Kidney (tissue), 14 donors: Measurements from ENCODE around the gene BSPRY. TPM values are rescaled to one million over a fixed set of nuclear protein-coding genes. Genes with fewer than 3 reads are reported as not detected.

Experiments used
- DNase-seq, 5 donors: peaks; one replicate each; pipeline ENCODE4 v3.0.0-alpha.2; 2013 to 2020
- FAIRE-seq: peaks from 2 replicates; lab custom pipeline; 2012; peaks lifted over from hg19 to GRCh38; lab: Jason Lieb, UNC
- H3K27ac ChIP-seq, 2 donors: one replicate each; pipeline ENCODE4 v1.7.0; 2013; ENCODE audit warnings: low read depth in 2 of 2, low read length in 2 of 2, inconsistent platforms in 1 of 2
- H3K27me3 ChIP-seq: one replicate; pipeline ENCODE4 v1.7.1; 2013; ENCODE audit warnings: low read length, inconsistent platforms; ENCODE audit not compliant: control insufficient read depth, insufficient read depth
- H3K36me3 ChIP-seq, 3 donors: one replicate each; pipeline versions ENCODE4 v1.7.0 to v1.7.1; 2013; ENCODE audit warnings: low read length in 3 of 3, control low read depth in 1 of 3, inconsistent platforms in 1 of 3; ENCODE audit not compliant: insufficient read depth in 3 of 3, control insufficient read depth in 2 of 3
- H3K4me1 ChIP-seq, 3 donors: one replicate each; pipeline versions ENCODE4 v1.7.0 to v1.7.1; 2013; ENCODE audit warnings: low read length in 3 of 3, inconsistent platforms in 1 of 3, low read depth in 1 of 3; ENCODE audit not compliant: control insufficient read depth in 2 of 3, insufficient read depth in 2 of 3
- H3K4me3 ChIP-seq, 3 donors: one replicate each; pipeline versions ENCODE4 v1.7.0 to v1.8.1; 2013; ENCODE audit warnings: low read length in 3 of 3, control low read depth in 1 of 3, inconsistent platforms in 1 of 3
- H3K9ac ChIP-seq, 3 donors: one replicate each; pipeline versions ENCODE4 v1.7.0 to v1.7.1; 2013; ENCODE audit warnings: low read length in 3 of 3, control low read depth in 1 of 3, inconsistent platforms in 1 of 3
- H3K9me3 ChIP-seq, 3 donors: one replicate each; pipeline versions ENCODE4 v1.7.0 to v1.7.1; 2013; ENCODE audit warnings: low read length in 3 of 3, control low read depth in 1 of 3, inconsistent platforms in 1 of 3; ENCODE audit not compliant: control insufficient read depth in 2 of 3, insufficient read depth in 1 of 3
- CTCF ChIP-seq: IDR thresholded peaks from 3 replicates; pipeline ENCODE4 v1.5.1; 2012; ENCODE audit warnings: mild to moderate bottlenecking, moderate library complexity, borderline replicate concordance; ENCODE audit not compliant: insufficient read depth; ENCODE audit errors: extremely low read depth
- intact Hi-C: fragments of 100-400 bp; cut with DNase I; formaldehyde crosslinking; loops from one replicate; pipeline ENCODE4 v1.11.1; 2022
- polyA plus RNA-seq: library from polyadenylated mRNA; stranded (reverse); fragments of 350-450 nt; fragmentation: Illumina TruSeq; extraction: RNeasy Lipid Tissue Mini Kit (QIAGEN cat#74804); gene quantifications from one replicate; pipeline ENCODE4 v1.2.3, GENCODE V29; 2014; ENCODE audit warnings: low read depth, low replicate concordance; ENCODE audit not compliant: insufficient read depth
- total RNA-seq: library from RNA; stranded (reverse); fragmentation: NEBNext Ultra II Directional; extraction: Animal tissue kit (Norgen Biotek cat#: 25700); gene quantifications from one replicate; pipeline ENCODE4 v1.2.1, GENCODE V29; 2021
- donor health status: control.
- donor health status: control.
- donor health status: control.
- donor health status: control.
- donor health status: control.
- donor health status: DM: yes; HTN: yes; CAD: no.
- donor health status: Normal renal cell carcinoma (clear cell type).

The BSPRY gene
- total and polyA plus RNA-seq, 2 donors from 2014 or later, result 14.5 to 18.0 TPM

DNA sequence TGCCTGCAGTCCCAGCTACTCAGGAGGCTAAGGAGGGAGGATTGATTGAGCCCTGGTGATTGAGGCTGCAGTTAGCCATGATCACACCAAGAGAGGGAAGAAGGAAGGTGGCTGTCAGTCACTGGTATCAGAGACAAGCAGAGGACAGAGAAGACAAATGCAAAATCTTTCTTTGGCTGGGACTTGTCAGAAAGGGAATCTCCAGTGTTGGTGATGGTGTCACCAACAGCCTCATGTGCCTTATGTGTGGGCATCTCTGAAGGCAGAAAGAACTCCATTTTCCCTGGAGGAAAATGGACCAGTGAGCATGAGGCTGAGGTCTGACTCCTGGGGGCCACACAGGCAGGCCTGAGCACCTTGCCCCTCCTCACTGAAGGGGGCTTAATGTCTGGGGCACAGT is 34.1 kb upstream of the BSPRY start:
- FAIRE-seq (no peak), DNase-seq (no peak)
- Histone ChIP-seq H3K36me3 (peaks cover 0 to 20% (median 3%) of the 10 kb centered on the region in 3 donors), H3K27ac (no peak overlapping the region), H3K9ac (no peak overlapping the region), H3K27me3 (no peaks in the 10 kb centered on the region), H3K9me3 (no peaks in the 10 kb centered on the region), H3K4me3 (no peak overlapping the region), H3K4me1 (no peaks in the 10 kb centered on the region)
- TF ChIP-seq CTCF, result no peak
- intact Hi-C loops, result no loop called here

DNA sequence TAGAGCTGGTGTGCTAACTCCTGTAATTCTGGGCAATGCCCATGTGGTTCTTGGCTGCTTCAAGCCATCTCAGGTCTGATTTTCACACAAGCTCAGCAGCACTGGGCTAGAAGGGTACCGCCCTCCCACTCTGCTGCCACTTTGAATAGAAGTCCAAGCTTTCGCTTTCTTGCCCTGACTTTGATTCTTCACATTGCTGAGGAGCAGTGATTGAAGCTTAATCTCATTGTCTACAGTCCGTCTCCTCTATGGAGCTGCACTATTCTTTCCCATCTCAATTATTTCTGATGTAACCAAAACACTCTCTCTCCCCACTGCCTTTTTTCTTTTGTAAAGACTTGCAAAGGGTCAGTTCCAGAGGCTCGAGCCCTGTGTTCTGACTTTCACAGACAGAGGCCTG is 33.3 kb upstream of the BSPRY start:
- FAIRE-seq (no peak), DNase-seq (no peak)
- H3K9me3 ChIP-seq, result no peaks in the 10 kb centered on the region
- H3K27me3 ChIP-seq, result no peaks in the 10 kb centered on the region
- peaks cover 0 to 24% (median 3%) of the 10 kb centered on the region in 3 donors for H3K36me3 ChIP-seq
- no peak overlapping the region for H3K27ac ChIP-seq
- H3K4me3 ChIP-seq, result no peak overlapping the region
- no peak overlapping the region for H3K9ac ChIP-seq
- no peak for TF ChIP-seq CTCF
- H3K4me1 ChIP-seq, result no peaks in the 10 kb centered on the region
- intact Hi-C loops, result no loop called here

- H3K27me3 ChIP-seq, result no peaks in the 10 kb centered on the region
- TF ChIP-seq CTCF, result no peak
- H3K36me3 ChIP-seq, result peaks cover 2 to 27% (median 3%) of the 10 kb centered on the region in 3 donors
- no peaks in the 10 kb centered on the region for H3K9me3 ChIP-seq
- intact Hi-C loops, result no loop called here
- no peak overlapping the region for H3K27ac ChIP-seq
- no peak overlapping the region for H3K9ac ChIP-seq
- DNase-seq, result no peak
- H3K4me3 ChIP-seq, result no peak overlapping the region
- no peaks in the 10 kb centered on the region for H3K4me1 ChIP-seq
- no peak for FAIRE-seq
Measured at GRCh38 chr9:113317777-113318176, 31.6 kb upstream of the BSPRY start.

GRCh38 chr9:113319054-113319453 is 30.3 kb upstream of the BSPRY start:
- no peak for TF ChIP-seq CTCF
- FAIRE-seq, result no peak
- no peak overlapping the region for H3K4me3 ChIP-seq
- H3K27me3 ChIP-seq, result no peaks in the 10 kb centered on the region
- no peak overlapping the region for H3K9ac ChIP-seq
- H3K27ac ChIP-seq, result no peak overlapping the region
- peaks cover 2 to 27% (median 3%) of the 10 kb centered on the region in 3 donors for H3K36me3 ChIP-seq
- intact Hi-C loops, result no loop called here
- no peaks in the 10 kb centered on the region for H3K4me1 ChIP-seq
- no peak for DNase-seq
- H3K9me3 ChIP-seq, result no peaks in the 10 kb centered on the region
